Measurements from ENCODE around the gene GABRG3.

- TF ChIP-seq OVOL3 (tag by site-specific recombination; IDR thresholded peaks at IDR 0.05) (no peak), CTCF (tag by site-specific recombination; IDR thresholded peaks at IDR 0.05) (no peak), ZNF362 (tag by site-specific recombination; IDR thresholded peaks at IDR 0.05) (no peak), PATZ1 (tag by site-specific recombination; IDR thresholded peaks at IDR 0.05) (no peak), ZSCAN5A (tag by site-specific recombination; IDR thresholded peaks at IDR 0.05) (no peak)
Observed at GRCh38 chr15:27475395-27475794, 504.4 kb downstream of the GABRG3 start.
